A549 (cell line): Measurements from ENCODE around the gene ACTR10. TPM values are rescaled to one million over a fixed set of nuclear protein-coding genes. Genes with fewer than 3 reads are reported as not detected.

Experiments
- CHD2 ChIP-seq: fragments of 150-350 bp; IDR thresholded peaks from 2 replicates; pipeline ENCODE4 v1.6.1; 2014; ENCODE audit warnings: low read length; ENCODE audit not compliant: partially characterized antibody
- CHD4 ChIP-seq: fragments of 200-600 bp; sonication (generic); IDR thresholded peaks from 2 replicates; pipeline ENCODE4 v1.6.1; 2016; ENCODE audit warnings: antibody characterized with exemption, mild to moderate bottlenecking, borderline replicate concordance
- EHF ChIP-seq: fragments of 250-450 bp; sonication (Bioruptor Pico); IDR thresholded peaks from 2 replicates; pipeline ENCODE4 v1.5.0; 2020; ENCODE audit warnings: mild to moderate bottlenecking
- ESRRA ChIP-seq: fragments of 150-350 bp; IDR thresholded peaks from 2 replicates; pipeline ENCODE4 v1.6.1; 2014; ENCODE audit warnings: mild to moderate bottlenecking, low read length, borderline replicate concordance
- FOSB ChIP-seq: fragments of 250-450 bp; sonication (Bioruptor Pico); IDR thresholded peaks from 2 replicates; pipeline ENCODE4 v1.5.0; 2020; ENCODE audit warnings: mild to moderate bottlenecking, moderate library complexity
- FOSL2 ChIP-seq, 2 experiments: fragments of 450-650 bp in 1 of 2; fragments of >200 bp in 1 of 2; sonication (Bioruptor Twin) in 1 of 2; formaldehyde crosslinking; IDR thresholded peaks; 2 replicates each; pipeline versions ENCODE4 v1.5.0 to v1.6.1; 2016 to 2020; ENCODE audit warnings: mild to moderate bottlenecking in 1 of 2, moderate library complexity in 1 of 2
- FOXS1 ChIP-seq: fragments of 250-450 bp; sonication (Bioruptor Pico); IDR thresholded peaks from 2 replicates; pipeline ENCODE4 v1.5.0; 2020; ENCODE audit warnings: mild to moderate bottlenecking, moderate library complexity
- GATA3 ChIP-seq: IDR thresholded peaks from 2 replicates; pipeline ENCODE4 v1.6.1; 2012; ENCODE audit warnings: borderline replicate concordance
- HDAC2 ChIP-seq: fragments of 200-600 bp; sonication (generic); IDR thresholded peaks from 2 replicates; pipeline ENCODE4 v1.6.1; 2016
- HEYL ChIP-seq: fragments of 250-450 bp; sonication (Bioruptor Pico); IDR thresholded peaks from 2 replicates; pipeline ENCODE4 v1.8.0; 2021; ENCODE audit warnings: mild to moderate bottlenecking, moderate library complexity
- HOXB13 ChIP-seq: fragments of 250-450 bp; sonication (Bioruptor Pico); IDR thresholded peaks from 2 replicates; pipeline ENCODE4 v1.5.0; 2020; ENCODE audit warnings: low read depth, mild to moderate bottlenecking, moderate library complexity
- HOXB5 ChIP-seq: fragments of 250-450 bp; sonication (Bioruptor Pico); IDR thresholded peaks from 2 replicates; pipeline ENCODE4 v1.5.0; 2020; ENCODE audit warnings: mild to moderate bottlenecking, moderate library complexity
- JUN ChIP-seq, 2 experiments: fragments of >200 bp; sonication (Bioruptor Twin); formaldehyde crosslinking; IDR thresholded peaks; 2 replicates in 1 of 2; 3 replicates in 1 of 2; pipeline ENCODE4 v1.6.1; 2016 to 2017
- JUNB ChIP-seq: fragments of >200 bp; sonication (Bioruptor Twin); formaldehyde crosslinking; IDR thresholded peaks from 2 replicates; pipeline ENCODE4 v1.6.1; 2016
- KDM5A ChIP-seq: fragments of 200-600 bp; sonication (generic); IDR thresholded peaks from 2 replicates; pipeline ENCODE4 v1.6.1; 2016; ENCODE audit warnings: antibody characterized with exemption, mild to moderate bottlenecking
- MAFK ChIP-seq: fragments of 450-650 bp; IDR thresholded peaks from 2 replicates; pipeline ENCODE4 v1.6.1; 2014; ENCODE audit not compliant: partially characterized antibody
- MAZ ChIP-seq: fragments of 150-350 bp; IDR thresholded peaks from 2 replicates; pipeline ENCODE4 v1.6.1; 2014; ENCODE audit warnings: antibody characterized with exemption, low read depth, low read length, borderline replicate concordance
- PHF8 ChIP-seq: fragments of 200-600 bp; sonication (generic); IDR thresholded peaks from 2 replicates; pipeline ENCODE4 v1.6.1; 2016; ENCODE audit warnings: low read depth, mild to moderate bottlenecking, antibody characterized with exemption, moderate library complexity, borderline replicate concordance
- POLR2A ChIP-seq: IDR thresholded peaks from 2 replicates; pipeline ENCODE4 v1.6.1; 2012; ENCODE audit warnings: mild to moderate bottlenecking, low read length
- RARB ChIP-seq: fragments of 250-450 bp; sonication (Bioruptor Pico); IDR thresholded peaks from 2 replicates; pipeline ENCODE4 v1.8.0; 2021; ENCODE audit warnings: mild to moderate bottlenecking, moderate library complexity
- RCOR1 ChIP-seq: fragments of 150-350 bp; IDR thresholded peaks from 2 replicates; pipeline ENCODE4 v1.6.1; 2014; ENCODE audit warnings: antibody characterized with exemption, low read length, low read depth
- RFX5 ChIP-seq: fragments of 450-650 bp; IDR thresholded peaks from 2 replicates; pipeline ENCODE4 v1.7.1; 2014; ENCODE audit warnings: antibody characterized with exemption, mild to moderate bottlenecking, moderate library complexity
- SMC3 ChIP-seq: fragments of >200 bp; sonication (Bioruptor Twin); formaldehyde crosslinking; IDR thresholded peaks from 3 replicates; pipeline ENCODE4 v1.6.1; 2018; ENCODE audit warnings: inconsistent platforms
- TFCP2L1 ChIP-seq: fragments of 250-450 bp; sonication (Bioruptor Pico); IDR thresholded peaks from 2 replicates; pipeline ENCODE4 v1.5.0; 2021; ENCODE audit warnings: mild to moderate bottlenecking
- TP53 ChIP-seq: fragments of 250-450 bp; sonication (Bioruptor Pico); IDR thresholded peaks from 2 replicates; pipeline ENCODE4 v1.5.0; 2021; ENCODE audit warnings: mild to moderate bottlenecking, moderate library complexity
- ZFP36 ChIP-seq: fragments of 450-650 bp; IDR thresholded peaks from 2 replicates; pipeline ENCODE4 v1.6.1; 2014; ENCODE audit warnings: borderline replicate concordance; ENCODE audit not compliant: partially characterized antibody
- ZNF302 ChIP-seq: fragments of 250-450 bp; sonication (Bioruptor Pico); IDR thresholded peaks from 2 replicates; pipeline ENCODE4 v1.9.0; 2021; ENCODE audit warnings: inconsistent platforms, mild to moderate bottlenecking, moderate library complexity
- ZSCAN20 ChIP-seq: fragments of 250-450 bp; sonication (Bioruptor Pico); IDR thresholded peaks from 2 replicates; pipeline ENCODE4 v1.8.0; 2022; ENCODE audit warnings: mild to moderate bottlenecking, moderate library complexity
- polyA plus RNA-seq, 4 experiments: library from polyadenylated mRNA; depleted of rRNA in 3 of 4; stranded (reverse); fragments of >200 nt; fragmentation: RNase III in 1 of 4; extraction: RNeasy Plus Mini Kit Qiagen cat#74134 plus additional on column Dnase treatment in 1 of 4; gene quantifications; 2 replicates in 3 of 4; 3 replicates in 1 of 4; pipeline ENCODE4 v1.2.3, GENCODE V29; 2011 to 2017
- TF ChIP-seq, protein P1 (sequence below): IDR thresholded peaks from 2 replicates; pipeline ENCODE4 v1.6.1; 2012
- TF ChIP-seq, protein P2 (sequence below): fragments of 250-450 bp; sonication (Bioruptor Pico); IDR thresholded peaks from 2 replicates; pipeline ENCODE4 v1.5.0; 2020; ENCODE audit warnings: low read depth, mild to moderate bottlenecking, moderate library complexity
- TF ChIP-seq, protein P3 (sequence below): fragments of 250-450 bp; sonication (Bioruptor Pico); IDR thresholded peaks from 2 replicates; pipeline ENCODE4 v1.5.0; 2021; ENCODE audit warnings: mild to moderate bottlenecking, moderate library complexity, borderline replicate concordance
- TF ChIP-seq, protein P4 (sequence below): IDR thresholded peaks from 2 replicates; pipeline ENCODE4 v1.6.1; 2012; ENCODE audit warnings: low read depth, borderline replicate concordance
- TF ChIP-seq, protein P5 (sequence below): IDR thresholded peaks from 2 replicates; pipeline ENCODE4 v1.6.1; 2012
- TF ChIP-seq, protein P6 (sequence below): fragments of 450-650 bp; IDR thresholded peaks from 2 replicates; pipeline ENCODE4 v1.6.1; 2014; ENCODE audit warnings: antibody characterized with exemption

The ACTR10 gene
- polyA plus RNA-seq, 2 of the 4 experiments (the other 2 are of a cell fraction) = 47.1 to 101 TPM

DNA sequence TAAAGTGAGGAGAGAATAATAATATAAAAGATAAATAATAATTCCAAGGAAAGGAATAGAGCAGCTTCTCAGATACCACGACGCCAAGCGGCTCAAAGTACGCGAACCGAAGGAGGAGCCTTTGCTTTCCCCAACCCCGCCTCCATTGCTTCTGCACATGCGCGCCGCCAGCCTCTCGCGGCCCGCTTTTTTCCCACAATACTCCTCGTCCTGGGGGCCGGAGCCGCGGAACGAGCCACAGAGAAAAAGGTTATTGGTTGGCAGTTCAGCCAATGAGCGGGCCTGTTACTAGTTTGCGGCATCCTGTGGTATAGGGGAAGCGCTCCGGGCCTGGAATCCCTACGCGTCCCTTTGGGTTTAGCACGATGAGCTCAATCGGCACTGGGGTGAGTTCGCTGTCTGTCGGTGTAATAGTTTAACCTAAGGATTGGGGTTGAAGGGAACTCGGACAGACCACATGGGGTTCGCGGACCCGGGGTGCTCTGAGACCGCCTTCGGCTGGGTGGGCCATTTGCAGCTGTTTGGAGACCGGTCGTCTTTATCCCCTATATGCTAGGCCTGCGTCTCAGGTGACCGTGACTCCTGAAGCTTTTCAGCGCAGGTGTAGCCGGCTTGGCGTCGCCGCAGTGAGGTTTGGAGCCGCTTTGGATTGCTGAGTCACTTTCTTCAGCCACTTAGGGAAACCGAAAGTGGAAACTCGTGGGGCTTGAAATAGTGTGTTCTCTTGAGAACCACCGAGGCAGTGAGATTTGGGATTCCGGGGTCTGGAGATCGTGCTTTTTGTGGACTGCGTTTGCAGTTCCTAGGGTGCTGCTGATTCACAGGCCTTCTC is 44.8 kb downstream of the ACTR10 start, which contains the start of gene PSMA3 (continued):
- TF ChIP-seq HDAC2 = no peak
- TF ChIP-seq EHF (CRISPR knock-in tag) = no peak
- no peak for TF ChIP-seq TFCP2L1 (CRISPR knock-in tag)
- no peak for TF ChIP-seq FOSB (CRISPR knock-in tag)
- TF ChIP-seq, protein P1, sequence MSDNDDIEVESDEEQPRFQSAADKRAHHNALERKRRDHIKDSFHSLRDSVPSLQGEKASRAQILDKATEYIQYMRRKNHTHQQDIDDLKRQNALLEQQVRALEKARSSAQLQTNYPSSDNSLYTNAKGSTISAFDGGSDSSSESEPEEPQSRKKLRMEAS = peak; percentile 59
- no peak for TF ChIP-seq HOXB13
- TF ChIP-seq, protein P2, sequence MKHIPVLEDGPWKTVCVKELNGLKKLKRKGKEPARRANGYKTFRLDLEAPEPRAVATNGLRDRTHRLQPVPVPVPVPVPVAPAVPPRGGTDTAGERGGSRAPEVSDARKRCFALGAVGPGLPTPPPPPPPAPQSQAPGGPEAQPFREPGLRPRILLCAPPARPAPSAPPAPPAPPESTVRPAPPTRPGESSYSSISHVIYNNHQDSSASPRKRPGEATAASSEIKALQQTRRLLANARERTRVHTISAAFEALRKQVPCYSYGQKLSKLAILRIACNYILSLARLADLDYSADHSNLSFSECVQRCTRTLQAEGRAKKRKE (CRISPR knock-in tag) = no peak
- TF ChIP-seq JUNB = no peak
- TF ChIP-seq ESRRA = no peak
- TF ChIP-seq TP53 (CRISPR knock-in tag) = peak; percentile 20; the same call in 1 of the 2 replicates
- no peak; the same call in none of the 2 replicates for TF ChIP-seq KDM5A
- TF ChIP-seq SMC3 = no peak
- TF ChIP-seq POLR2A = peak; percentile 75
- TF ChIP-seq MAFK = peak; percentile 88
- TF ChIP-seq, protein P3, sequence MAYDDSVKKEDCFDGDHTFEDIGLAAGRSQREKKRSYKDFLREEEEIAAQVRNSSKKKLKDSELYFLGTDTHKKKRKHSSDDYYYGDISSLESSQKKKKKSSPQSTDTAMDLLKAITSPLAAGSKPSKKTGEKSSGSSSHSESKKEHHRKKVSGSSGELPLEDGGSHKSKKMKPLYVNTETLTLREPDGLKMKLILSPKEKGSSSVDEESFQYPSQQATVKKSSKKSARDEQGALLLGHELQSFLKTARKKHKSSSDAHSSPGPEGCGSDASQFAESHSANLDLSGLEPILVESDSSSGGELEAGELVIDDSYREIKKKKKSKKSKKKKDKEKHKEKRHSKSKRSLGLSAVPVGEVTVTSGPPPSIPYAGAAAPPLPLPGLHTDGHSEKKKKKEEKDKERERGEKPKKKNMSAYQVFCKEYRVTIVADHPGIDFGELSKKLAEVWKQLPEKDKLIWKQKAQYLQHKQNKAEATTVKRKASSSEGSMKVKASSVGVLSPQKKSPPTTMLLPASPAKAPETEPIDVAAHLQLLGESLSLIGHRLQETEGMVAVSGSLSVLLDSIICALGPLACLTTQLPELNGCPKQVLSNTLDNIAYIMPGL (CRISPR knock-in tag) = no peak; the same call in 1 of the 2 replicates
- TF ChIP-seq, protein P4, sequence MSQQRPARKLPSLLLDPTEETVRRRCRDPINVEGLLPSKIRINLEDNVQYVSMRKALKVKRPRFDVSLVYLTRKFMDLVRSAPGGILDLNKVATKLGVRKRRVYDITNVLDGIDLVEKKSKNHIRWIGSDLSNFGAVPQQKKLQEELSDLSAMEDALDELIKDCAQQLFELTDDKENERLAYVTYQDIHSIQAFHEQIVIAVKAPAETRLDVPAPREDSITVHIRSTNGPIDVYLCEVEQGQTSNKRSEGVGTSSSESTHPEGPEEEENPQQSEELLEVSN = no peak
- TF ChIP-seq, protein P5, sequence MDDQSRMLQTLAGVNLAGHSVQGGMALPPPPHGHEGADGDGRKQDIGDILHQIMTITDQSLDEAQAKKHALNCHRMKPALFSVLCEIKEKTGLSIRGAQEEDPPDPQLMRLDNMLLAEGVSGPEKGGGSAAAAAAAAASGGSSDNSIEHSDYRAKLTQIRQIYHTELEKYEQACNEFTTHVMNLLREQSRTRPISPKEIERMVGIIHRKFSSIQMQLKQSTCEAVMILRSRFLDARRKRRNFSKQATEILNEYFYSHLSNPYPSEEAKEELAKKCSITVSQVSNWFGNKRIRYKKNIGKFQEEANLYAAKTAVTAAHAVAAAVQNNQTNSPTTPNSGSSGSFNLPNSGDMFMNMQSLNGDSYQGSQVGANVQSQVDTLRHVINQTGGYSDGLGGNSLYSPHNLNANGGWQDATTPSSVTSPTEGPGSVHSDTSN = 0 out of 2 replicates have a peak, but pooled peaks have one; percentile 15
- TF ChIP-seq, protein P6, sequence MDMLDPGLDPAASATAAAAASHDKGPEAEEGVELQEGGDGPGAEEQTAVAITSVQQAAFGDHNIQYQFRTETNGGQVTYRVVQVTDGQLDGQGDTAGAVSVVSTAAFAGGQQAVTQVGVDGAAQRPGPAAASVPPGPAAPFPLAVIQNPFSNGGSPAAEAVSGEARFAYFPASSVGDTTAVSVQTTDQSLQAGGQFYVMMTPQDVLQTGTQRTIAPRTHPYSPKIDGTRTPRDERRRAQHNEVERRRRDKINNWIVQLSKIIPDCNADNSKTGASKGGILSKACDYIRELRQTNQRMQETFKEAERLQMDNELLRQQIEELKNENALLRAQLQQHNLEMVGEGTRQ = no peak
- TF ChIP-seq PHF8 = peak; percentile 65; the same call in 1 of the 2 replicates
- TF ChIP-seq CHD4 = no peak
- TF ChIP-seq RARB = no peak
- no peak for TF ChIP-seq HOXB5 (CRISPR knock-in tag)
- no peak for TF ChIP-seq FOXS1 (CRISPR knock-in tag)
- TF ChIP-seq FOSL2 (IDR thresholded peaks at IDR 0.05) = no peak
- TF ChIP-seq FOSL2 (CRISPR knock-in tag; IDR thresholded peaks at IDR 0.05) = peak; percentile 13; the same call in 1 of the 2 replicates
- TF ChIP-seq RFX5 = no peak; the same call in 1 of the 2 replicates
- peak; percentile 55 to 77; a peak in 4 of 5 replicates for TF ChIP-seq JUN (IDR thresholded peaks at IDR 0.05)
- TF ChIP-seq ZNF302 (CRISPR knock-in tag) = no peak
- no peak for TF ChIP-seq RCOR1
- TF ChIP-seq MAZ = no peak
- TF ChIP-seq ZFP36 = no peak
- no peak for TF ChIP-seq ZSCAN20 (CRISPR knock-in tag)
- no peak for TF ChIP-seq HEYL
- no peak for TF ChIP-seq GATA3
- no peak for TF ChIP-seq CHD2
